ENCODE data around the gene PNMT. TPM values are rescaled to one million over a fixed set of nuclear protein-coding genes. Genes with fewer than 3 reads are reported as not detected.

The PNMT gene
- total RNA-seq, 1 donor from 2014 or later: not detected

GRCh38 chr17:39711851-39712250 lies 43.6 kb downstream of the PNMT start:
- DNase-seq: no peak
- H3K9me3 Mint-ChIP-seq (ENCODE audit: unreplicated experiment): peaks cover 11% of the 10 kb centered on the region
- no peak overlapping the region for H3K4me3 Mint-ChIP-seq (ENCODE audit: unreplicated experiment)
- H3K27me3 Mint-ChIP-seq (ENCODE audit: unreplicated experiment): peaks cover 4% of the 10 kb centered on the region
- peaks cover 14% of the 10 kb centered on the region for H3K4me1 Mint-ChIP-seq (ENCODE audit: low read depth, unreplicated experiment)
- H3K27ac Mint-ChIP-seq (ENCODE audit: unreplicated experiment): no peak overlapping the region
- no peak for TF ChIP-seq CTCF (IDR thresholded peaks at IDR 0.05; ENCODE audit: partially characterized antibody, unreplicated experiment)
- H3K36me3 Mint-ChIP-seq (ENCODE audit: unreplicated experiment): no peaks in the 10 kb centered on the region

- peaks cover 5% of the 10 kb centered on the region for H3K27me3 Mint-ChIP-seq (ENCODE audit: unreplicated experiment)
- no peak overlapping the region for H3K4me3 Mint-ChIP-seq (ENCODE audit: unreplicated experiment)
- TF ChIP-seq CTCF (IDR thresholded peaks at IDR 0.05; ENCODE audit: partially characterized antibody, unreplicated experiment): no peak
- H3K4me1 Mint-ChIP-seq (ENCODE audit: low read depth, unreplicated experiment): peaks cover 8% of the 10 kb centered on the region
- H3K27ac Mint-ChIP-seq (ENCODE audit: unreplicated experiment): no peak overlapping the region
- H3K9me3 Mint-ChIP-seq (ENCODE audit: unreplicated experiment): peaks cover 5% of the 10 kb centered on the region
- H3K36me3 Mint-ChIP-seq (ENCODE audit: unreplicated experiment): no peaks in the 10 kb centered on the region
- no peak for DNase-seq
Measured at GRCh38 chr17:39714234-39714633, 46.0 kb downstream of the PNMT start.

- peaks cover 5% of the 10 kb centered on the region for H3K27me3 Mint-ChIP-seq (ENCODE audit: unreplicated experiment)
- H3K4me3 Mint-ChIP-seq (ENCODE audit: unreplicated experiment): no peak overlapping the region
- peaks cover 3% of the 10 kb centered on the region for H3K4me1 Mint-ChIP-seq (ENCODE audit: low read depth, unreplicated experiment)
- H3K27ac Mint-ChIP-seq (ENCODE audit: unreplicated experiment): no peak overlapping the region
- DNase-seq: no peak
- H3K9me3 Mint-ChIP-seq (ENCODE audit: unreplicated experiment): peaks cover 3% of the 10 kb centered on the region
- H3K36me3 Mint-ChIP-seq (ENCODE audit: unreplicated experiment): no peaks in the 10 kb centered on the region
- no peak for TF ChIP-seq CTCF (IDR thresholded peaks at IDR 0.05; ENCODE audit: partially characterized antibody, unreplicated experiment)
Measured at GRCh38 chr17:39715375-39716072, 47.3 kb downstream of the PNMT start.

- Mint-ChIP-seq H3K4me3 (ENCODE audit: unreplicated experiment) (no peak overlapping the region), H3K27me3 (ENCODE audit: unreplicated experiment) (peaks cover 5% of the 10 kb centered on the region), H3K4me1 (ENCODE audit: low read depth, unreplicated experiment) (peaks cover 3% of the 10 kb centered on the region), H3K27ac (ENCODE audit: unreplicated experiment) (no peak overlapping the region), H3K9me3 (ENCODE audit: unreplicated experiment) (peaks cover 3% of the 10 kb centered on the region), H3K36me3 (ENCODE audit: unreplicated experiment) (no peaks in the 10 kb centered on the region)
- DNase-seq: no peak
- no peak for TF ChIP-seq CTCF (IDR thresholded peaks at IDR 0.05; ENCODE audit: partially characterized antibody, unreplicated experiment)
Measured at GRCh38 chr17:39716073-39716818, 48.0 kb downstream of the PNMT start.

Data from glutamatergic neuron (in vitro differentiated cells).